Measurements from ENCODE around the gene SLC18A2.

- TF ChIP-seq, protein P1, sequence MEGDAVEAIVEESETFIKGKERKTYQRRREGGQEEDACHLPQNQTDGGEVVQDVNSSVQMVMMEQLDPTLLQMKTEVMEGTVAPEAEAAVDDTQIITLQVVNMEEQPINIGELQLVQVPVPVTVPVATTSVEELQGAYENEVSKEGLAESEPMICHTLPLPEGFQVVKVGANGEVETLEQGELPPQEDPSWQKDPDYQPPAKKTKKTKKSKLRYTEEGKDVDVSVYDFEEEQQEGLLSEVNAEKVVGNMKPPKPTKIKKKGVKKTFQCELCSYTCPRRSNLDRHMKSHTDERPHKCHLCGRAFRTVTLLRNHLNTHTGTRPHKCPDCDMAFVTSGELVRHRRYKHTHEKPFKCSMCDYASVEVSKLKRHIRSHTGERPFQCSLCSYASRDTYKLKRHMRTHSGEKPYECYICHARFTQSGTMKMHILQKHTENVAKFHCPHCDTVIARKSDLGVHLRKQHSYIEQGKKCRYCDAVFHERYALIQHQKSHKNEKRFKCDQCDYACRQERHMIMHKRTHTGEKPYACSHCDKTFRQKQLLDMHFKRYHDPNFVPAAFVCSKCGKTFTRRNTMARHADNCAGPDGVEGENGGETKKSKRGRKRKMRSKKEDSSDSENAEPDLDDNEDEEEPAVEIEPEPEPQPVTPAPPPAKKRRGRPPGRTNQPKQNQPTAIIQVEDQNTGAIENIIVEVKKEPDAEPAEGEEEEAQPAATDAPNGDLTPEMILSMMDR (IDR thresholded peaks at IDR 0.05): no peak
- TF ChIP-seq EZH2phosphoT487 (IDR thresholded peaks at IDR 0.05) (no peak), EZH2 (IDR thresholded peaks at IDR 0.05) (no peak)
Observed at GRCh38 chr10:117228210-117228609, 12.7 kb upstream of the SLC18A2 start.
